ENCODE measurements around the gene TAF12.
A peak's percentile ranks its signal among the peaks of the same experiment; 100 is the strongest.
"Not testable (repeated sequence)": the region's sequence is repeated elsewhere in the genome, so short reads cannot be mapped to it uniquely, and the experiment has no call there.

Gene TAF12

GRCh38 chr1:28578696-28579218 is 64.1 kb downstream of the TAF12 start:
- DNase-seq = no peak
- TF ChIP-seq GATA1 (IDR thresholded peaks at IDR 0.05; ENCODE audit: low read depth, low read length) (no peak), POLR2A (IDR thresholded peaks at IDR 0.05; ENCODE audit: low read length) (no peak)

- no peak for TF ChIP-seq GATA1 (IDR thresholded peaks at IDR 0.05; ENCODE audit: low read depth, low read length)
- TF ChIP-seq POLR2A (IDR thresholded peaks at IDR 0.05; ENCODE audit: low read length) = peak; percentile 3
- no peak for DNase-seq
Observed at GRCh38 chr1:28577738-28578536, 64.9 kb downstream of the TAF12 start.

- TF ChIP-seq GATA1 (IDR thresholded peaks at IDR 0.05; ENCODE audit: low read depth, low read length) (no peak), POLR2A (IDR thresholded peaks at IDR 0.05; ENCODE audit: low read length) (peak; percentile 33)
- DNase-seq = no peak
Observed at GRCh38 chr1:28577052-28577678, 65.7 kb downstream of the TAF12 start.

GRCh38 chr1:28573564-28573963 is 69.3 kb downstream of the TAF12 start:
- no peak for TF ChIP-seq GATA1 (IDR thresholded peaks at IDR 0.05; ENCODE audit: low read depth, low read length)
- TF ChIP-seq POLR2A (IDR thresholded peaks at IDR 0.05; ENCODE audit: low read length) = no peak
- DNase-seq = no peak

- DNase-seq = not testable (repeated sequence)
Observed at GRCh38 chr1:28572891-28573290, 70.0 kb downstream of the TAF12 start.

GRCh38 chr1:28571911-28572310 is 71.0 kb downstream of the TAF12 start:
- TF ChIP-seq POLR2A (IDR thresholded peaks at IDR 0.05; ENCODE audit: low read length) (no peak), GATA1 (IDR thresholded peaks at IDR 0.05; ENCODE audit: low read depth, low read length) (no peak)
- no peak for DNase-seq

- TF ChIP-seq POLR2A (IDR thresholded peaks at IDR 0.05; ENCODE audit: low read length) (no peak), GATA1 (IDR thresholded peaks at IDR 0.05; ENCODE audit: low read depth, low read length) (no peak)
- no peak for DNase-seq
Observed at GRCh38 chr1:28566931-28567330, 75.9 kb downstream of the TAF12 start.

- no peak for DNase-seq
- TF ChIP-seq POLR2A (IDR thresholded peaks at IDR 0.05; ENCODE audit: low read length) (no peak), GATA1 (IDR thresholded peaks at IDR 0.05; ENCODE audit: low read depth, low read length) (no peak)
Observed at GRCh38 chr1:28565726-28566125, 77.1 kb downstream of the TAF12 start.

GRCh38 chr1:28565040-28565439 is 77.8 kb downstream of the TAF12 start:
- DNase-seq = no peak
- TF ChIP-seq POLR2A (IDR thresholded peaks at IDR 0.05; ENCODE audit: low read length) (no peak), GATA1 (IDR thresholded peaks at IDR 0.05; ENCODE audit: low read depth, low read length) (no peak)

- no peak for TF ChIP-seq GATA1 (IDR thresholded peaks at IDR 0.05; ENCODE audit: low read depth, low read length)
- no peak for TF ChIP-seq POLR2A (IDR thresholded peaks at IDR 0.05; ENCODE audit: low read length)
- DNase-seq = no peak
Observed at GRCh38 chr1:28564310-28564709, 78.6 kb downstream of the TAF12 start.

- TF ChIP-seq GATA1 (IDR thresholded peaks at IDR 0.05; ENCODE audit: low read depth, low read length) (no peak), POLR2A (IDR thresholded peaks at IDR 0.05; ENCODE audit: low read length) (no peak)
- DNase-seq = no peak
Observed at GRCh38 chr1:28560886-28561285, 82.0 kb downstream of the TAF12 start.
